HG03060 (cell line): ENCODE results near the gene ST8SIA2.

Source experiments
- ATAC-seq: cut with Tn5 transposase; IDR thresholded peaks from one replicate; pipeline ENCODE4 v1.9.1; 2021; ENCODE audit warnings: low read depth, moderate number of reproducible peaks; ENCODE audit not compliant: unreplicated experiment

The ST8SIA2 gene, protein sequence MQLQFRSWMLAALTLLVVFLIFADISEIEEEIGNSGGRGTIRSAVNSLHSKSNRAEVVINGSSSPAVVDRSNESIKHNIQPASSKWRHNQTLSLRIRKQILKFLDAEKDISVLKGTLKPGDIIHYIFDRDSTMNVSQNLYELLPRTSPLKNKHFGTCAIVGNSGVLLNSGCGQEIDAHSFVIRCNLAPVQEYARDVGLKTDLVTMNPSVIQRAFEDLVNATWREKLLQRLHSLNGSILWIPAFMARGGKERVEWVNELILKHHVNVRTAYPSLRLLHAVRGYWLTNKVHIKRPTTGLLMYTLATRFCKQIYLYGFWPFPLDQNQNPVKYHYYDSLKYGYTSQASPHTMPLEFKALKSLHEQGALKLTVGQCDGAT

GRCh38 chr15:92393071-92393979 lies at the start of gene ST8SIA2:
TSS of gene ST8SIA2 (plus strand) at chr15:92393881. CDS start at chr15:92394065, 184 bp downstream.
- ATAC-seq, result no peak

GRCh38 chr15:92343924-92344643 lies 49.6 kb upstream of the ST8SIA2 start:
- ATAC-seq, result no peak

GRCh38 chr15:92346063-92346462 lies 47.6 kb upstream of the ST8SIA2 start:
- no peak for ATAC-seq

GRCh38 chr15:92355307-92355706 lies 38.4 kb upstream of the ST8SIA2 start:
- ATAC-seq, result no peak

DNA sequence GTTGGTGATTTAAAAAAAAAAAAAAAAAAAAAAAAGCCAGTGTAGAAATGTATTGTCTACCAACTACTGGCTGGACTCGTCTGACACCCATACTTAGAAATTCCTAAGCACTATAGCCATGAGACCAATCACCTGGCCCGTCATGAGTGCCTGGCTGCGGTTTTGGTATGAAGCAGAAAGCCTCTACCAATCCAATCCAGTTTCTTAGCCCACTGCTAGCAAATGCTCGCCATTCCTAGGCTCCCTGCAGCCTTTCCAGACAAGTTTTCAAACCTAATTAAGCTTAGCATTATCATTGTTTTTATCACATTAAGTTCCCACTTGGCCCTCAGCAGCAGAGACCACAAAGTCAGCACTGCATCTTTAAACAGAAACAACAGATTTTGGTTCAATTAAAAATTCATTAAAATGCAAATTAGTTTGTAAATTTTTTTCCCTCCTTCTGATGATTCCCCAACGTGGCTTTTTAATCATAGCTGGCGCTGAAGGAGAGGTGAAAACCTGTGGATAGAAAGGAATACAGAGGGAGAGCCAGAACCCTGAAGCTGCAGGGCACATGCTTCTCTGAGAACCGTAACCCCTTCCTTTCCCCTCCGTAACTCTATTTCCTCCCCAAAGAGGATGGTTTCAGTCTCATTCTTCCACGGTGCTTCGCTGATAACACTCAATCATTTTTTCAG lies 32.2 kb upstream of the ST8SIA2 start:
- ATAC-seq, result no peak

DNA sequence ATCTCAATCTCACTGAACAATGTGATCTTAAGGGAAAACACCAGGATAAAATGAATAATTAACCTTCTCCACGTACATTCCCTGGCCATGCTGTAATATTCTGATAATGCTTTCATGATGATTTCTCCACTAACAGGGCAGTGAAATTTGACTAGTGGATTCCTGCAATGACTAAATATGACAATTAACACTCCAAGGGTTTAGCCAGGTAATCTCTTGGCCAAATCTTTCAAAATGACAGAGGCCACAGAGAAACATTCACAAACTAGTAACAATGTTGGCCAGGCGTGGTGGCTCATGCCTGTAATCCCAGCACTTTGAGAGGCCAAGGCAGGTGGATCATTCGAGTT lies 31.7 kb upstream of the ST8SIA2 start:
- no peak for ATAC-seq

DNA sequence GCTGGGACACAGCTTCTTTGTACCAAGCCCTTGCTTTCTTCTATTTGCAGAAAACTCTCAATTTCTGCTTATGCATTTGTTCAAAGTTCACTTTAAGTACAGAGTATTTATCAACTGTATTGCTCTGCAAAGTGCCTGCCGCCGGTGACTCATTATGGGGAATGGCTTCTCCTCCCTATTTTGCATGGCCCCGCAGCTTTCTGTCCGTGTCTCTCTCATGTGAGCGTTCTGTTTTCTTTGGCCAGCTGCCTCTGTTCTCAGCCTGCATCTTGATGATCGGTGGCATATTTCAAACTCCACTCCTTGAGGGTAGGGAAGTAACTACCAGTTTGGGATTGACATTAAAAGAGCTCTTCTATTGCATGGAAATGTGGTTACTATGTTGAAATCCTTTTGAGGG lies 28.6 kb upstream of the ST8SIA2 start:
- no peak for ATAC-seq

- no peak for ATAC-seq
Observed at GRCh38 chr15:92365906-92366305, 27.8 kb upstream of the ST8SIA2 start.

- no peak for ATAC-seq
Observed at GRCh38 chr15:92366381-92366780, 27.3 kb upstream of the ST8SIA2 start.

- no peak for ATAC-seq
Observed at GRCh38 chr15:92375057-92375456, 18.6 kb upstream of the ST8SIA2 start.

GRCh38 chr15:92376109-92376508 lies 17.6 kb upstream of the ST8SIA2 start:
- ATAC-seq, result no peak

DNA sequence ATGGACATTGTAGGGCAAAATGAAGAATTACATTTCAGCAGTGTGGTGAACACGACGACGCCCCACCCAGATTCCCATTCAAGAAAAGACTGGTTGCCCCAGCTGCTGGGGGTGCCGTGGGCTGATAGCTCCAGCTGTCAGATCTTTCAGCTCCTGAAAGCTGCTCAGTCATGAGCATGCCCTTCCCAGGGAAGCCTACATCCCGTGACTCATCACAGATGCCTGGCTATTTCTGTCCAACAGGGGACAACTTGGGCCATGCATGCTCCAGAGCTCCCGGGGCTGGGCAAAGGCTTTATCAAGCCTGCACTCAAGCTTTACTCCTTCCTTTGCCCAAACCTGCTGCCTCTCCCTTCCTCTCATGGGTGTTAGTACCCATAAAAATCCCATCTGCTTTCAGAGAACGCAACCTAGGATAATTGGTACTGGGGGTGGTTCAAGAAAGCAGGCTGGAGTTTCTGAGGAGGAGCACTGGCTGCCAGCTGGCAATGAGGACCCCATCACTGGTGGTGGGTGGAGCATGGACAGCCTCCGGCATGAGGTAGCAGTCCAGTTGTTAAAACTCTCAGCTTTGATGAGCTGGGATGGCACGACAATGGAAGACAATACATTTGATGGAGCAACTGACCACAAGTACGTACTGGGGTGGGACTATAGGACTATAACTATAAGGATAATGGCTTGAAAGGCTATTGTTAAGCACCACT lies 16.4 kb upstream of the ST8SIA2 start:
- no peak for ATAC-seq

GRCh38 chr15:92383519-92384324 lies 10.0 kb upstream of the ST8SIA2 start:
- no peak for ATAC-seq

DNA sequence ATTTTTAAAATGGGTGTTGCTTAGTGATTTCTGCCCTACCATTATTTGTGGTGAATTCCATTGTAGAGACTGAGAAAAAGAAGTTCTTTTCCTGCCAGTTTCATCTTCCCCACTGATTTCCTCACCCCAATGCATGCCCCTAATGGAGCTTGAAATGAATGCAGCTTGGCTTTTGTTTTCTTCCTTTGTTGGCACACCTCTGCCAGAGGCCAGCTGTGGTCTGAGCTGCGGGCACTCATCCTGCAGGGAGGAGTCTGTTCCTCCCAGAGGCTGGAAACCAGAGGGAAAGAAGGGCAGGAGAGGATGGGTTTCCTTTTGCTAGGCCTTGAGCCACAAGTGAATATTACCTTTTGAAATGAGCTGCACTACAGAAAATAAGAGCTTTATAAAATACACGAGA lies 9.3 kb upstream of the ST8SIA2 start:
- ATAC-seq, result no peak

DNA sequence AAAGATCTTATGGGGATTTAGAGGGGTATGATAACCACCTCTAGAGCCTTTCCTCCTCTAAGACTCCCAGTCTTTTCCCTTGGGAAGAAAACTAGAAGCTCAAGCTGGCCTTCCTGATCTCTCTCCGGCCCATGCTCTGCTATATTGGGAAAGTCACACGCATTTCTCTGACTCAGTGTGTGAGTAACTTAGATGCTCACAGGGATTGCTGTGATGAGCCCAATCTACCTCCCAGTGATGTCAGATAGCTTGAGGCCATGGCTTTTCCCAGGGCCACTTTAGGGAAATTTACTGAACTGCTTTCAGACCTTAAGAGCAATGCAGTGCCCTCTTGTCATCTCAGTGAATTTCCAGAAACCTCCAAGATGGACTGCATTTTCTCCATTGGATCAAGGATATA lies 8.6 kb upstream of the ST8SIA2 start:
- ATAC-seq, result no peak

- no peak for ATAC-seq
Observed at GRCh38 chr15:92391640-92392039, 2.0 kb upstream of the ST8SIA2 start.

DNA sequence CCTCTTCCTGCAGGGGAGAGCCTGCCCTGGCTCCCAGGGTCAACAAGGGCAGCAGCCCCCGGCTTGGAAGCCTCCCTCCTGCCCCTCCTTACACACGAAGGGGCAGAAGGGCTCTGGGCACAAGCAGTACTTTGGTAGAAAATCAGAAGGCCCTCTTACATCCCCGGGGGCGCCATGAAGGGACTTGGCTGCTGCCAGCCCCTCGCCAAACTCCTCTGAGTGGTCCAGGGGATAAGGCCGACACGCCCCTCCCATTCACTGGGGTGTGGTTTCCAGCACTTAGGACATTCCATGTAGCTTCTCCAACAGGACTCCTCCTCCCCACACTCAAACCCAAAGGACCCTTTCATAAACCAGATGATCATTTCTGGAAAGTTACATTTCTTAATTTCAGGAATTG lies 1.2 kb upstream of the ST8SIA2 start:
- no peak for ATAC-seq

DNA sequence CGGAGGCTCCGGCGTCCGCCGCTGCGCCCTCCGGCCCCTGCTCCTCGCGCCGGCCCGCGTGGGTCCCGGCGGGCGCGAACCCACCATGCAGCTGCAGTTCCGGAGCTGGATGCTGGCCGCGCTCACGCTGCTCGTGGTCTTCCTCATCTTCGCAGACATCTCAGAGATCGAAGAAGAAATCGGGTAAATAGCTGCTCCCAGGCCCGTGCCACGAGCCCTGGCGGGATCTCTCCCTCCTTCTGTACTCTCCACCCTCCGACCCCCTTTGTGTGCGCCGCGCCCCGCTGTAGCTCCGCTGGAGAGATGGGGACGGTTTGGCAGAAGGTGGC lies 263 bp downstream of the ST8SIA2 start:
- ATAC-seq, result no peak
